Hematopoietic multipotent progenitor cell treated with erythropoietin and hydrocortisone succinate and interleukin-3 and kit ligand, for 4 days (in vitro differentiated cells): ENCODE results near the gene CAPS2.
A peak's percentile ranks its signal among the peaks of the same experiment; 100 is the strongest.

Experiments used
- DNase-seq: peaks from one replicate; pipeline ENCODE4 v3.0.0-alpha.2; 2015

CAPS2 gene

DNA sequence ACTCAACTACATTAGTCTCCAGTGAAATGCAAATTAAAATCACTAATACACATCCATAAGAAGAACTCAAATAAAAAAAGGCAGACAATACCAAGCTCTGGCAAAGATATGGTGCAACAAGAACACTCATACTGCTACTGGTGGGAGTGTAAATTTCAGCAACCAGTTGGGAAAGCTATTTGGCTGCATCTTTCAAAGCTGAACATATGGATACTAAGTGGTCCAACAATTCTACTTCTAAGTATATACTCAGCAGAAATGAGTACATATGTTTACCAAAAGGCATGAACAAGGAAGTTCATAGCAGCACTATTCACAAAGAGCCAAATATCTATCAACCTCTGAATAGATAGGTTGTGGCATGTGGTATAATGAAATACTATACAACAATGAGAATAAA lies 27.3 kb downstream of the CAPS2 start:
- DNase-seq: no peak

DNA sequence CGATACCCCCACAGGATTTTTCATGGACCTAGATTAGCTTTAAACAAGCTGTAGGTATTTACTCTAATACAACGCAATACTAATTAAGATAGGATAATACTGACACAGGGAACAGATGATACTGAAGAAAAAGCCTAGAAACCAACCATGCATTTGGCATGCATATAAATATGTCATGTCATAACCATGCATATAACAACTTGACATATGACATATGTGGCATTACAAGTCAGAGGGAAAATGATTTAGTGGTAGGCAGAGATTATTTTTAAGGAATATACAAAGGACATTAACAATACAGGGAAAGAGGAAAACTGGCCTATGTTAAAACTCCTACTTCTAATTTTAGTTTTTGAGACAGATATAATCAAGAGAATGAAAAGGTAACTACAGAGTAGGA lies 27.9 kb downstream of the CAPS2 start:
- no peak for DNase-seq

DNA sequence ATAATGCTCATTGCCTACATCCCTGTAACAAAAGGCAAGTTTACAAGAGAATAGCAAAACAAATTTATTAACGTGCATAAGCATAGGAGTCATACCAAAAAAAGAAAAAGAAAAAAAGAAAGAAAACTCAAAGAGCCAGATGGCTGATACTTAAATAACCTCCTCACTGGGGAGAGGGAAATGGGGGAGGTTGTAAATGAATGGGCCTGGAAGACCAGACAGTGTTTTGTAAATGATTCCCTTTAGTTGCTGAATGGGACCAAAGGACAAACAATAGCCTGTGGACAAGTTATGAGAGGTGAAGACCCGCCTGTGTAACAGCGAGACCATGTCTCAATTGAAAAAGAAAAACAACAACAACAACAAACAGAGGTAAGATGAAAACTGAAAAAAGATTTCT lies 35.3 kb downstream of the CAPS2 start:
- no peak for DNase-seq

DNA sequence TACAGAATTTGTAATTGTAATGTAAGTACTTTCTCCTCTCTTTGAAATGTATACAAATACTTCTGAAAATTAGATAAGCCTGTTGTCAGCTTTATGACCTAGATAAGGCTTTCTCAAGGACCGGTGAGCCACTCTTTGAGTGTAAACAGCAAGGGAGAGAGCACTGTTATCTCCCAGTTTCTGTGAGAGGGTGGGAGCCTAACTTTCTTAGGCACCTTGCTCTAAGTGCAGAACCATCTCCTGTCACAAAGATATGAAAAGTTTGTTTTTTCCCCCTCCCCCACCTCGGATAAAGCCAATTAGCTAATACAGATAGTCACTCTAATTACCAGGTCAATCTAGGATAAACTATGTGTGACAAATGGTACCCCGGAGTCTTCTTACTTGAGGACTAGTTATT lies 35.8 kb downstream of the CAPS2 start:
- peak; percentile 32 for DNase-seq

DNA sequence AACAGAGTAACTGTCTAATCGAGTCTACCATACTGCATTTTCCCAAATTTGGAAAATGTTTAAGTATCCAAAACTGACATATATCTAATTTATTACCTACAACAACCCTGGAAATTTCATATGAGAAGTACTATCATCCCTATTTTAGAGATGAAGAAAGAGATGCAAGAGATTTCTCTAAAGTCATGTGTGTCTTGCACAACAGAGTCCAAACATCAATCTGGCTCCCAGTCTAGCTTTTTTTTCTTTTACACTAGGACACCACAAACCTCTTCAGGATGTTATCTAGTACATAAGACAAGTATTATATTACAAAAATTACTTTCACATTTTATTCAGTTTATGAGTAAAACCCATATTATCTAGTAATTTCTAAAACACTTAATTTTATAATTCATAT lies 39.1 kb downstream of the CAPS2 start:
- DNase-seq: no peak

DNA sequence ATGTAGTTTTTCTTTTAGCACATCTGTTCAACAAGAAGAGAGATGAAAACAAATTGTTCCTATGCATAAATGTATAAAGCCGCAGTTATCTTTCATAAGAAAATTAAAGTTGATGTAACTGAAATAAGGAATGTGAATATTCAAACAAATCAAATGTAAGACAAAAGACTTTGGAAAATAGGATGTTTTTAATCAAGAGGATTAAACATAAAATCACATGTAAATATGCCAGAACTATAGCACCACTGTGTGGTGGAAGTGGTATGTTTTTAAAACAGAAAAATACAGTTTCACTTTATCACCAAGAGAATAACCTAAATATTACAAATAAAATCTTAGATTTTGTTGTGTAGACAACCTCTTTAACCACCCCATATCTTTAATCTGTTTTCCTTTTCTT lies 40.4 kb downstream of the CAPS2 start:
- peak; percentile 28 for DNase-seq

DNA sequence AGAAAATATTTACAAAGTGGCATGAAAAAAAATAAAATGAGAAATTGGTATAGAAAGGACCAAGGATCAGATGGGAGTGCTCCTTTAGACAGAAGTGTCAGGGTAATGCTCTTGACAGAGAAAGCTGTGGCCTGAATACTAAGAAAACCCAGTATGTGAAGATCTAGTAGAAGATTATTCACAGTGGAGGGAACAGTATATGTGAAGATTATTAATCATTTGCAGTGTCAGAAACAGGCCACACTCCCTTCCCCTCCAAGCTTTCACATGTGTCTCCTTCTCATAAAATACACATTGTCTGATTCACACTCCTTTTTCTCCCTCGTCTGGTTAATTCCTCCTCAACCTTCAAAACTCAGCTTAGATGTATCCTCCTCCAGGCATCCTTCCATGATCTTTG lies 41.3 kb downstream of the CAPS2 start:
- DNase-seq: peak; percentile 20

DNA sequence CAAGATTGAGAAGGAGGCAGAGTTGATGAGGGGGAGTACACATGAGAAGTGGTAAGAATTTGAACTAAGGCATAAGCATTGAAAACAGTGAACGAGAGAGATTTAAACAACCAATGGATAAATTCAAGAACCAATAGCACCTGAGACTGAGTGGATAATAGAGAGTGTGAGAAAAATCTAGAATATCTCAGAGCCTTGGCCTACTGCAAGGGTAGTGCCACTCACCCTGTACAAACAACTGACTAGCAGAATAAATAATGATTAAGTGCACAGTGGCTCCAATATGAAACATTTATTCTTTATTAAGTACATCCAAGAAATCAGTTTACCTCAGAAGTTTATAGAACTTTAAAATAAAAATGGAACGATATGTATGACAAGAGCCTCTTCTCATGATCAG lies 54.4 kb downstream of the CAPS2 start:
- no peak for DNase-seq

DNA sequence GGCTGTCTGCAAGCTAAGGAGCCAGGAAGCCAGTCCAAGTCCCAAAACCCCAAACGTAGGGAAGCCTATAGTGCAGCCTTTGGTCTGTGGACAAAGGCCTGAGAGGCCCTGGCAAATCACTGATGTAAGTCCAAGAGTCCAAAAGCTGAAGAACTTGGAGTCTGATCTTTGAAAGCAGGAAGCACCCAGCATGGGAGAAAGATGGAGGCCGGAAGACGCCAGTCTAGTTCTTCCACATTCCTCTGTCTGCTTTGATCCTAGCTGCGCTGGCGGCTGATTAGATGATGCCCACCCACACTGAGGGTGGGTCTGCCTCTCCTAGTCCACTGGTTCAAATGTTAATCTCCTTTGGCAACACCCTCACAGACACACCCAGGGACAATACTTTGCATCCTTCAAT lies 58.5 kb downstream of the CAPS2 start:
- no peak for DNase-seq

DNA sequence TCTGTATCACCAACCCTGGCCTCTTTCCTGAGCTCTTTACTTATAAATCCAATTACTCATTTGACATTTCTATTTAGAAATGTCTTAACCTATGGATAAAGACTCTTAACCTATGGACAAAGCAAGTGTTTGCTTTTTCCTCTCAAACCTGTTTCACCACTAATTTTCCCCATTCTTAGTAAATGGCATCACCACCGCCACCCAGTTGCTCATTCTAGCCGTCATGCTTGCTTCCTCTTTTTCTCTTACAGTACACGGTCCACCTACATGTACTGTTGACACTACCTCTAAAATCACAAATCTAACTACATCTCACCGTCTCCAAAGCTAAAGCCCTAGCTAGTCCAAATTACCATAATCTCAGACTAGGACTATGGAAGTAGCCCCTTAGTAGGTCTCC lies 60.0 kb downstream of the CAPS2 start:
- no peak for DNase-seq

DNA sequence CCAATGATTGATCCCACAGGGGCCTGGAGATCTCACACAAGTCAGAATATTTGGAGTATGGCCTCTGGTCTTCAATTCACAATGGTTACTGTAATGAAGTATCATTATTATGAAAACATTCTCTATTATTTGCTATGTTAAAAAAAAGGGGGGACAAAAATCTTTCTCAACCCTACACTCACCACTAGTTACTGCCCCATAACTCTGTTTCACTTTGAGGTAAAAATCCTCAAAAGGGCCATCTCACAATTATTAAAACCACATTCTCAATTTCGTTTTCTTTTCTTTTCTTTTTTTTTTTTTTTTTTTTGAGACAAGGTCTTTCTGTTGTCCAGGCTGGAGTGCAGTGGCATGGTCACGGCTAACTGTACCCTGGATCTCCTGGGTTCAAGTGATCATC lies 60.9 kb downstream of the CAPS2 start:
- DNase-seq: no peak

DNA sequence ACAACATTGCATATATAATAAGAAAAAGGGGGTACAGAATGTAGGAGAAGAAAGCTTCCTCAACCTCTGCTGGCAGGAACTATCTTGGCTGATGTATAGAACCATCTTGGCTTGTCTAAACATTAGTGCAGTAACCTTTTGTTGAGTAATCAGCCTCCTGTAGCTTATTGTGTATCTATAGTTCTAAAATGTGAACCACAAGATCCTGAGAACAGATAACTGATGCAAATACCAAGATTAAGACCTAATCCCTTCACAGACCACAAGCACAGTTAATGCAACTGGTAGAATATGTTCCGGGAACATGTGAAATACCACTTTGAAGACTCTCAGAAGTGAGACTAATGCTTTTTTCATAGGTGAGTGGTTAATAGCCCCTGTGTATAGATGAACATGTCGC lies 69.8 kb downstream of the CAPS2 start:
- DNase-seq: peak; percentile 30

DNA sequence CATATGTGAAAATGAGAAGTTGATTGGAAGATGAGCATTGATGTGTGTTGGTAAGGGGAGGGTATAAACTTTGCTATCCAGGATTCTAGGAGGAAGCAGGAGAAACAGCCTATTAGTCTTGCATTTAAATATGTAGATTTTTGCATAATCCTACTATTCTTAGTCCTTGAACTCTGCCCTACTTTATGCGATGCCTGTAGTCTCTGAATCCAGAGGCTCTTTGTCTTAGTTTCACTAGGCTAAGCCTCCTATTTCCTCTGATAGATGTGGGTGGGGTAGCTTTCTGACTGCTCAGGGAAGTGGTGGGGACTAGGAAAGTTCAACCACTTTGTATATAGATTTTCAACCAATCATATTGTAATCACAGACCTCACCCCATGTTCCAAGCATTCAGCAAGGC lies 71.0 kb downstream of the CAPS2 start:
- DNase-seq: no peak

DNA sequence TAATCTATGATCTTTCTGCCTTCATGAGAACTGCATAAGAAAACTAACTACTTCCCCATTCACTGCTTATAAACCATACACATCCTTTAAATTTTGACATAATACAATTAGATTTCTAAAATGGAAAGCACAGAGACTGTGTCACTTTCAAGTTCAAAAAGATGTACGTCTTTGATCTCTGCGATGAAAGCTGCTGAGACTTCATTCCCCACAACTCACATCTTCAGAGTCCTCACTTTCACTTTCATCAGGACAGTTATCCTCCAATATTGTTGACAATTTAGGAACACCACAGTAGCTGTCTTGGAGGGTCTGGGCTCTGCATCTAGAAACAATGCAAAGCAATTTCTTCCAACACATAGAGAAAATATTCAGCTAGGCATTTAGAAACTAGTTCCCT lies 72.6 kb downstream of the CAPS2 start:
- no peak for DNase-seq

DNA sequence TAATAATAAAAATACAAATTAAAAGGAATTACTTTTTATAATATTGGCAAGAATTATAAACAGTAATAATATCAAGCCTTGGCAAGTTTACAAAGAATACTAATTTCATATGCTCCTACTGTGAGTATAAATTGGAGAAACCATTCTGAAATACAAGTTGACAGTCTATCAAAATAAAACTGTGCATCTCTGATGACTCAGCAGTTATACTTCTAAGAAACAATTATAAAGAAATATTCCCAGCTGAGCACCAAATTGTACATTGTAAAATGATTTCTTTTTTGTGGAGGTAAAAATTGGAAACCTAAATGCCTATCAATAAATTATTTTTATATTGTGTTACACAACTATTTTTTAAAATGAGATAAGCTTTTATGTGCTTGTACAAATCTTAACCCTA lies 85.0 kb downstream of the CAPS2 start:
- no peak for DNase-seq

DNA sequence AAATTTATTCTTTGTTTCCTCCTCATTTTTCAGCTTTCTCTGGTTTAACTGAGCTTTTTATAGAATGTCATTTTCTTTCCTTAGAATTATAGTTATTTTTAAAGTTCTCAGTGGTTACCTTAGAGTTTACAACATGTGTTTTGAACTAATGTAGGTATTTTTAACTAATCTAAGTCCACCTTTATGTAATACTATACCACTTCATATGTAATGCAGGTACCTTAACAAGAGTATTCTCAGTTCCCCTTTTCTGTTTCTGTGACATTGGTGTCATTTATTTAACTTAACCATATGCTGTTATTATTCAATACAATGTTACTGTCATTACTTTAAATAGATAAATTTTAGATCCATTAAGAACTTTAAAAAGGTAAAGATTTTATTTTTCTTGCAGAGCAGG lies 90.1 kb downstream of the CAPS2 start:
- no peak for DNase-seq

DNA sequence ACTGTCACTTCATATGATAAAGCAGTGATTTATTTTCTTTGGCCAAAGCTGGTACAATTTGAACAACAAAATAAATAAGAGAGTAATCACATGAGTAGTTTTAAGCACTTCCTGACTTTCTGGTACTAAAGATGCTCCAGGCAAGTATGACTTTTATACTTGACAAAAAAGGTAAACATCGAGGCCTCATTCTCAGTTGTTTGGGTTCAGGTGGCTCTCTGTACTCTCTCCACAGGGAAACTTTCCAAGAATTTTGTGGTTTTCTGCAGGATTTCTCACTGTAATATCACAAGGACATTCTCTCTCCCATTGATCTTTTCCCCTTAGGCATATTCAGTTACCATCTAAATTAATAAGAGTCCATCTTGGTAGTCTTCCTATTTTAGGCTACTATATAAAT lies 93.9 kb downstream of the CAPS2 start:
- no peak for DNase-seq

DNA sequence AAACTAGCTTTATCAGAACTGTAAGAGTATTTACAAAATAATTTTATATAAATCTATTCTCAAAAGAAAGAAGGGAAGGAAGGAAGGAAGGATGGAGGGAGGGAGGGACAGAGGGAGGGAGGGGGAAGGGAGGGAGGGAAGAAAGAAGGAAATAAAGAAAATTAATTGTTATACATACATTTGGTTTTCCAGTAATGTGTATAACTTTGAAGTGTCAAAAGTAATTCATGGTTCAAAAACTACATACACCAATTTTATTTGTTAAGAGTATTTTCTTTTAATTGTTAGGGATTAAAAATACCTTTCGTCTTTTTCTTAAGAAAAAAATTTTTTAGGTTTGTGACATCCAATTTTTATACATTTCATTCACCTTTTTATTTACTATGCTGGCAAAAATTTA lies 103.0 kb downstream of the CAPS2 start:
- no peak for DNase-seq
